SHP77 (cell line): Measurements from ENCODE around the gene PCDHA7.
"Not testable (repeated sequence)": the region's sequence is repeated elsewhere in the genome, so short reads cannot be mapped to it uniquely, and the experiment has no call there.

Experiments used
- DNase-seq, 2 experiments: peaks; one replicate each; lab custom pipeline; 2025; lab: John Stamatoyannopoulos, UW

The PCDHA7 gene, protein sequence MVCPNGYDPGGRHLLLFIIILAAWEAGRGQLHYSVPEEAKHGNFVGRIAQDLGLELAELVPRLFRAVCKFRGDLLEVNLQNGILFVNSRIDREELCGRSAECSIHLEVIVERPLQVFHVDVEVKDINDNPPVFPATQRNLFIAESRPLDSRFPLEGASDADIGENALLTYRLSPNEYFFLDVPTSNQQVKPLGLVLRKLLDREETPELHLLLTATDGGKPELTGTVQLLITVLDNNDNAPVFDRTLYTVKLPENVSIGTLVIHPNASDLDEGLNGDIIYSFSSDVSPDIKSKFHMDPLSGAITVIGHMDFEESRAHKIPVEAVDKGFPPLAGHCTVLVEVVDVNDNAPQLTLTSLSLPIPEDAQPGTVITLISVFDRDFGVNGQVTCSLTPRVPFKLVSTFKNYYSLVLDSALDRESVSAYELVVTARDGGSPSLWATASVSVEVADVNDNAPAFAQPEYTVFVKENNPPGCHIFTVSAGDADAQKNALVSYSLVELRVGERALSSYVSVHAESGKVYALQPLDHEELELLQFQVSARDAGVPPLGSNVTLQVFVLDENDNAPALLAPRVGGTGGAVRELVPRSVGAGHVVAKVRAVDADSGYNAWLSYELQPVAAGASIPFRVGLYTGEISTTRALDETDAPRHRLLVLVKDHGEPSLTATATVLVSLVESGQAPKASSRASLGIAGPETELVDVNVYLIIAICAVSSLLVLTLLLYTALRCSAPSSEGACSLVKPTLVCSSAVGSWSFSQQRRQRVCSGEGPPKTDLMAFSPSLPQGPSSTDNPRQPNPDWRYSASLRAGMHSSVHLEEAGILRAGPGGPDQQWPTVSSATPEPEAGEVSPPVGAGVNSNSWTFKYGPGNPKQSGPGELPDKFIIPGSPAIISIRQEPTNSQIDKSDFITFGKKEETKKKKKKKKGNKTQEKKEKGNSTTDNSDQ

DNA sequence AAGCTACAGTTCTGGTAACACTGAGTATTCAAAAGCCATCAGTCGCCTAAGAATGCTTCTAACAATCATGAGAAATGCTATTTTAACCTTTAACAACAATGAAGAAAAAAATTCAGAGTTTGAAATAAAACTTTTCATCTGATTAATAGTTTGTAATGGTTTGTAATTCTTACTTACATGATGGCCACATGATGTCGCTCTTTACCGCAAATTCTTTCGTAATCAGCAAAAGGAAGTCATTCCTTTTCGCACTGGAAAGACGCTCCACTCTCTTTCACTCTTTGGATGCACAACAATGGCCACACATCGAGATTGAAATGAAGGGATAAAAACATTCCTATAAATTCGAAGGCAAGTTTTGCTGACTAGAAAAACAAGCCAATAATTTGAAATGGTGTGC, at the start of gene PCDHA7:
Gene PCDHA7 (plus strand): TSS at position 277 of the 400 bp plus-strand sequence. CDS start 115 bp downstream, at position 392.
- no peak for DNase-seq

DNA sequence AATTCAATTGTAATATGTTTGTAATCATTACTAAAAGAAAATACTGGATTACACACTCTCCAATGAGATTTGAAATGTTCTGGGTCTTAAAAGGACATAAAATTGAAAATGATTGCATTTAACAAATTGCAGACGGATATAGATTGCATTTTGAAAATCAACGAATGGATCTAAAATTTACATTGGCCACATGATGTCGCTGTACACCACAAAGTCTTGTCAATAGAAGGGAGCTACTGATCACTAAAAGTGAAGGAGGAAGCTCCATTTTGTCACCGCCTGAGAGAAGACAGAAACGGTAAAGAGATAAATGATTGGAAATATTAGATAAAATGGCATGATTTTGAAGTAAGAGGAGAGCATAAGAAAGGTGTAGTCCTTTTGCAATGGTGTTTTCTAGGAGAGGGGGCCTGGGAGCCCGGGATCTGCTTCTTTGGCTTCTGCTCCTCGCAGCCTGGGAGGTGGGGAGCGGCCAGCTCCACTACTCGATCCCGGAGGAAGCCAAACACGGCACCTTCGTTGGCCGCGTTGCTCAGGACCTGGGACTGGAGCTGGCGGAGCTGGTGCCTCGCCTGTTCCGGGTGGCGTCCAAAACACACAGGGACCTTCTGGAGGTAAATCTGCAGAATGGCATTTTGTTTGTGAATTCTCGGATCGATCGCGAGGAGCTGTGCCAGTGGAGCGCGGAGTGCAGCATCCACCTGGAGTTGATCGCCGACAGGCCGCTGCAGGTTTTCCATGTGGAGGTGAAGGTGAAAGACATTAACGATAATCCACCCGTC, 48.0 kb upstream of the PCDHA7 start, which contains the start of gene PCDHA1:
Gene PCDHA1 (plus strand): TSS at position 236 of the 782 bp plus-strand sequence.
- DNase-seq, result peak; percentile 31 to 32

DNA sequence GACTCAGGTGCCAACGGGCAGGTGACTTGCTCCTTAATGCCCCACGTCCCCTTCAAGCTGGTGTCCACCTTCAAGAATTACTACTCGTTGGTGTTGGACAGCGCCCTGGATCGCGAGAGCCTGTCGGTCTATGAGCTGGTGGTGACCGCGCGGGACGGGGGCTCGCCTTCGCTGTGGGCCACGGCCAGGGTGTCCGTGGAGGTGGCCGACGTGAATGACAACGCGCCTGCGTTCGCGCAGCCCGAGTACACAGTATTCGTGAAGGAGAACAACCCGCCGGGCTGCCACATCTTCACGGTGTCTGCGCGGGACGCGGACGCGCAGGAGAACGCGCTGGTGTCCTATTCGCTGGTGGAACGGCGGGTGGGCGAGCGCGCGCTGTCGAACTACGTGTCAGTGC, 46.6 kb upstream of the PCDHA7 start:
- not testable (repeated sequence) for DNase-seq

DNA sequence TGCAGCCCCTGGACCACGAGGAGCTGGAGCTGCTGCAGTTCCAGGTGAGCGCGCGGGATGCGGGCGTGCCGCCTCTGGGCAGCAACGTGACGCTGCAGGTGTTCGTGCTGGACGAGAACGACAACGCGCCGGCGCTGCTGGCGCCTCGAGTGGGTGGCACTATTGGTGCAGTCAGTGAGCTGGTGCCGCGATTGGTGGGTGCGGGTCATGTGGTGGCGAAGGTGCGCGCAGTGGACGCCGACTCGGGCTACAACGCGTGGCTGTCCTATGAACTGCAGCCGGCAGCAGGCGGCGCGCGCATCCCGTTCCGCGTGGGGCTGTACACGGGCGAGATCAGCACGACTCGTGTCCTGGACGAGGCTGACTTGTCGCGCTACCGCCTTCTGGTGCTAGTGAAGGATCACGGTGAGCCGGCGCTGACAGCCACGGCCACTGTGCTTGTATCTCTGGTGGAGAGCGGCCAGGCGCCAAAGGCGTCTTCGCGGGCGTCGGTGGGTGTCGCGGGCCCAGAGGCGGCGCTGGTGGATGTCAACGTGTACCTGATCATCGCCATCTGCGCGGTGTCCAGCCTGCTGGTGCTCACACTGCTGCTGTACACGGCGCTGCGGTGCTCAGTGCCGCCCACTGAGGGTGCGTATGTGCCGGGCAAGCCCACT, 46.1 kb upstream of the PCDHA7 start:
- not testable (repeated sequence) for DNase-seq

DNA sequence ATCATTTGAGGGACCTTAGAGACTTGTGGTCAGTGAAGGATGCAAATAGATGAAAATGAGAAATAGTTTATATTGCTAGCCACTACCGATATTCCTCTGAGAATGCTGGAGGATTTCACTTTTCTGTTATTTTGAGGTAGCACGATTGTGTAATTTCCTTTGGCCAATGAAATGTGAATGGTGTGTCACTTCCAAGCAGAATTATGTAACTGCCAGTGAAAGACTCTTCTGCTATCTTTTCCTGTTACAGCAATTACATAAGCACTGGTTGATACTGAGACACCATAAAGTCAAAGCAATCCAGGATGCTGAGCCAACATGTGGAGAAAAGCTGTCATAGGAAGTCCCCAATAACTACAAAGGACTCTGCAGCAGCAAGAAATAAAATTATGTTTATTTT, 43.0 kb upstream of the PCDHA7 start:
- no peak for DNase-seq

DNA sequence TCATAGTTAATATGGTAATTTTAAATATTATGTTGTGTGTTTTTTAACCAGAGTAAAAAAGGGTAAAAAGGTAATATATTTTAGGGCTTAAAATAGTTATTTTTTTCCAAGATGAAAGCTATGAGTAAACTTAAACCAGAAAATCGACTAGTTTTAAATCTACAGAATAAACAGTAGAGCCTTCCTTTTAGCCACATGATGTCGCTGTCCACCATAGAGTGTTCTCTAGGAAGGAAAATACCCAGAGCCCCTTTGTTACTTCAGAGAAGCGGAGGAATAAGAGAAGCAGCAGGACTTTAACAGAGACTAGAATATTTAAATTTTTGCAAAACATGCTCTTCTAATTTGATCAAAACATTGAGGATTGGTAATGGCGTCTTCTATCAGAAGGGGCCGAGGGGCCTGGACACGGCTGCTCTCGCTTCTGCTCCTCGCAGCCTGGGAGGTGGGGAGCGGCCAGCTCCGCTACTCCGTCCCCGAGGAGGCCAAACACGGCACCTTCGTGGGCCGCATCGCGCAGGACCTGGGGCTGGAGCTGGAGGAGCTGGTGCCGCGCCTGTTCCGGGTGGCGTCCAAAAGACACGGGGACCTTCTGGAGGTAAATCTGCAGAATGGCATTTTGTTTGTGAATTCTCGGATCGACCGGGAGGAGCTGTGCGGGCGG, 39.3 kb upstream of the PCDHA7 start, which contains the start of gene PCDHA2:
Gene PCDHA2 (plus strand): TSS at position 258 of the 664 bp plus-strand sequence.
- no peak for DNase-seq

DNA sequence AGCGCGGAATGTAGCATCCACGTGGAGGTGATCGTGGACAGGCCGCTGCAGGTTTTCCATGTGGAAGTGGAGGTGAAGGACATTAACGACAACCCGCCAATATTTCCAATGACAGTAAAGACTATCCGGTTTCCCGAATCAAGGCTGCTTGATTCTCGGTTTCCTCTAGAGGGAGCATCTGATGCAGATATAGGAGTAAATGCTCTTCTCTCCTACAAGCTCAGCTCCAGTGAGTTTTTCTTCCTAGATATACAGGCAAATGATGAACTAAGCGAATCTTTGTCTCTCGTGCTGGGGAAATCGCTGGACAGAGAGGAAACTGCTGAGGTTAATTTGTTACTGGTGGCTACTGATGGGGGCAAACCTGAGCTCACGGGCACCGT, 38.8 kb upstream of the PCDHA7 start:
- no peak for DNase-seq

DNA sequence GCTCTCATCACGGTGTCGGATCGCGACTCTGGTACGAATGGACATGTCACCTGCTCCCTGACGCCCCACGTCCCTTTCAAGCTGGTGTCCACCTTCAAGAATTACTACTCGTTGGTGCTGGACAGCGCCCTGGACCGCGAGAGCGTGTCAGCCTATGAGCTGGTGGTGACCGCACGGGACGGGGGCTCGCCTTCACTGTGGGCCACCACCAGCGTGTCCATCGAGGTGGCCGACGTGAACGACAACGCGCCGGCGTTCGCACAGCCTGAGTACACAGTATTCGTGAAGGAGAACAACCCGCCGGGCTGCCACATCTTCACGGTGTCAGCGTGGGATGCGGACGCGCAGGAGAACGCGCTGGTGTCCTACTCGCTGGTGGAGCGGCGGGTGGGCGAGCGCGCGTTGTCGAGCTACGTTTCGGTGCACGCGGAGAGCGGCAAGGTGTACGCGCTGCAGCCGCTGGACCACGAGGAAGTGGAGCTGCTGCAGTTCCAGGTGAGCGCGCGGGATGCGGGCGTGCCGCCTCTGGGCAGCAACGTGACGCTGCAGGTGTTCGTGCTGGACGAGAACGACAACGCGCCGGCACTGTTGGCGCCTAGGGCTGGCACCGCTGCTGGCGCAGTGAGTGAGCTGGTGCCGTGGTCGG, 37.9 kb upstream of the PCDHA7 start:
- DNase-seq, result not testable (repeated sequence)

DNA sequence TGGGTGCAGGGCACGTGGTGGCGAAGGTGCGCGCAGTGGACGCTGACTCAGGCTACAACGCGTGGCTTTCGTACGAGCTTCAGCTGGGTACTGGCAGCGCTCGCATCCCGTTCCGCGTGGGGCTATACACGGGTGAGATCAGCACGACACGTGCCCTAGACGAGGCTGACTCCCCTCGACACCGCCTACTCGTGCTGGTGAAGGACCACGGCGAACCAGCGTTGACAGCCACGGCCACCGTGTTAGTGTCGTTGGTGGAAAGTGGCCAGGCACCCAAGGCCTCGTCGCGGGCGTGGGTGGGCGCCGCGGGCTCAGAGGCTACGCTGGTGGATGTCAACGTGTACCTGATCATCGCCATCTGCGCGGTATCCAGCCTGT, 37.4 kb upstream of the PCDHA7 start:
- no peak for DNase-seq

DNA sequence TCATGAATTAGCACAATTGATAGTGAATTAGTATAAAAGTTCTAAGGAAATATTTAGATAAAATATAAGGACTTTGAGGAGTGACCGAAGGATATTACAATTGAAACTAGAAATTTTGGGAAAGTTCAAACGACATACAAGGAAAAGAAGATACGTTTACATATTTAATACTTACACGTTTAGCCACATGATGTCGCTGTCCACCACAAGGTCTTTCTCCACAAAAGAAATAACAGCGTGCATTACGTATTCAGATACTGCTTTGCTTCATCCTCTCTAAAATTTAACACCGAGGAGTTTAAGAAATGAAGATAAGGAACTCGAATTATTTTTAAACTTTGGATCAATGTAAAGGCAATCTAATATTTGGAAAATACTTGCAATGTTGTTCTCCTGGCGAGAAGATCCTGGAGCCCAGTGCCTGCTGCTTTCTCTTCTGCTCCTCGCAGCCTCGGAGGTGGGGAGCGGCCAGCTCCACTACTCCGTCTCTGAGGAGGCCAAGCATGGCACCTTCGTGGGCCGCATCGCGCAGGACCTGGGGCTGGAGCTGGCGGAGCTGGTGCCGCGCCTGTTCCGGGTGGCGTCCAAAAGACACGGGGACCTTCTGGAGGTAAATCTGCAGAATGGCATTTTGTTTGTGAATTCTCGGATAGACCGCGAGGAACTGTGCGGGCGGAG, 33.1 kb upstream of the PCDHA7 start, which contains the start of gene PCDHA3:
Gene PCDHA3 (plus strand): TSS at position 242 of the 678 bp plus-strand sequence.
- no peak for DNase-seq

DNA sequence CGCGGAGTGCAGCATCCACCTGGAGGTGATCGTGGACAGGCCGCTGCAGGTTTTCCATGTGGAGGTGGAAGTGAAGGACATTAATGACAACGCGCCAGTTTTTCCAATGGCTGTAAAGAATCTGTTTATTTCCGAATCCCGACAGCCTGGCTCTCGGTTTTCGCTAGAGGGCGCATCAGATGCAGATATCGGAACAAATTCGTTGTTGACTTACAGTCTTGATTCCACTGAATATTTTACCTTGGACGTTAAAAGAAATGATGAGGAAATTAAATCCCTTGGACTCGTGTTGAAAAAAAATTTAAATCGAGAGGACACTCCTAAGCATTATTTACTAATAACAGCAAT, 32.6 kb upstream of the PCDHA7 start:
- DNase-seq, result no peak

DNA sequence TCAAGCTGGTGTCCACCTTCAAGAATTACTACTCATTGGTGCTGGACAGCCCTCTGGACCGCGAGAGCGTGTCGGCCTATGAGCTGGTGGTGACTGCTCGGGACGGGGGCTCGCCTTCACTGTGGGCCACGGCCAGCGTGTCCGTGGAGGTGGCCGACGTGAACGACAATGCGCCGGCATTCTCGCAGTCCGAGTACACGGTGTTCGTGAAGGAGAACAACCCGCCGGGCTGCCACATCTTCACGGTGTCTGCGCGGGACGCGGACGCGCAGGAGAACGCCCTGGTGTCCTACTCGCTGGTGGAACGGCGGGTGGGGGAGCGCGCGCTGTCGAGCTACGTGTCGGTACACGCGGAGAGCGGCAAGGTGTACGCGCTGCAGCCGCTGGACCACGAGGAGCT, 31.7 kb upstream of the PCDHA7 start:
- not testable (repeated sequence) for DNase-seq

DNA sequence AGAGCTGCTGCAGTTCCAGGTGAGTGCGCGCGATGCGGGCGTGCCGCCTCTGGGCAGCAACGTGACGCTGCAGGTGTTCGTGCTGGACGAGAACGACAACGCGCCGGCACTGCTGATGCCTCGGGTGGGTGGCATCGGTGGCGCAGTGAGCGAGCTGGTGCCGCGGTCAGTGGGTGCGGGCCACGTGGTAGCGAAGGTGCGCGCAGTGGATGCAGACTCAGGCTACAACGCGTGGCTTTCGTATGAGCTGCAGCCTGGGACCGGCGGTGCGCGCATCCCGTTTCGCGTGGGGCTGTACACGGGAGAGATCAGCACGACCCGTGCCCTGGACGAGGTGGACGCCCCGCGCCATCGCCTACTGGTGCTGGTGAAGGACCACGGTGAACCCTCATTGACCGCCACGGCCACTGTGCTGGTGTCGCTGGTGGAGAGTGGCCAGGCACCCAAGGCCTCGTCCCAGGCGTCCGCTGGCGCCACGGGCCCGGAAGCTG, 31.2 kb upstream of the PCDHA7 start:
- DNase-seq, result no peak

DNA sequence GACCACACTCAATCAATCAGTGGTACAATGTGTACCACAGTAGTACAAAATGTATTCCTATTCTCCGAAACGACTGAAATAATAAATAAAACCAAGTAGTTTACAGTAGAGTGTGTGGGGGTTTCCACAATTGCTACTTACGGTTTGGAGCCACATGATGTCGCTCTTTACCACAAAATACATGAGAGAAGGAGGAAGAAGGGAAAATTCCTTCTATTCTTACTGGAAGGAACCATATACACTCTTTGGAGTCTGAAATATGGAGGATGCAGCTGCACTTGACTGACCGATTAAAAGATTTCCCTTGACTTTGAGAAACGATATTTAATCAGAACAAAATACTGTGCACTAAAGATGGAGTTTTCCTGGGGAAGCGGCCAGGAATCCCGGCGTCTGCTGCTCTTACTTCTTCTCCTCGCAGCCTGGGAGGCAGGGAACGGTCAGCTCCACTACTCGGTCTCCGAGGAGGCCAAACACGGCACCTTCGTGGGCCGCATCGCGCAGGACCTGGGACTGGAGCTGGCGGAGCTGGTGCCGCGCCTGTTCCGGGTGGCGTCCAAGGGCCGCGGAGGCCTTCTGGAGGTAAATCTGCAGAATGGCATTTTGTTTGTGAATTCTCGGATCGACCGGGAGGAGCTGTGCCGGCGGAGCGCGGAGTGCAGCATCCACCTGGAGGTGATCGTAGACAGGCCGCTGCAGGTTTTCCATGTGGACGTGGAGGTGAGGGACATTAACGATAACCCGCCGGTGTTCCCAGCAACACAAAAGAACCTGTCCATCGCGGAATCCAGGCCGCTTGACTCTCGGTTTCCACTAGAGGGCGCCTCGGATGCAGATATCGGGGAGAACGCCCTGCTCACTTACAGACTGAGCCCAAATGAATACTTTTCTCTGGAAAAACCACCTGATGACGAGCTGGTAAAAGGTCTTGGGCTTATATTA, 27.0 kb upstream of the PCDHA7 start, which contains the start of gene PCDHA4:
Gene PCDHA4 (plus strand): TSS at position 235 of the 942 bp plus-strand sequence.
- DNase-seq, result peak; percentile 75 to 82

DNA sequence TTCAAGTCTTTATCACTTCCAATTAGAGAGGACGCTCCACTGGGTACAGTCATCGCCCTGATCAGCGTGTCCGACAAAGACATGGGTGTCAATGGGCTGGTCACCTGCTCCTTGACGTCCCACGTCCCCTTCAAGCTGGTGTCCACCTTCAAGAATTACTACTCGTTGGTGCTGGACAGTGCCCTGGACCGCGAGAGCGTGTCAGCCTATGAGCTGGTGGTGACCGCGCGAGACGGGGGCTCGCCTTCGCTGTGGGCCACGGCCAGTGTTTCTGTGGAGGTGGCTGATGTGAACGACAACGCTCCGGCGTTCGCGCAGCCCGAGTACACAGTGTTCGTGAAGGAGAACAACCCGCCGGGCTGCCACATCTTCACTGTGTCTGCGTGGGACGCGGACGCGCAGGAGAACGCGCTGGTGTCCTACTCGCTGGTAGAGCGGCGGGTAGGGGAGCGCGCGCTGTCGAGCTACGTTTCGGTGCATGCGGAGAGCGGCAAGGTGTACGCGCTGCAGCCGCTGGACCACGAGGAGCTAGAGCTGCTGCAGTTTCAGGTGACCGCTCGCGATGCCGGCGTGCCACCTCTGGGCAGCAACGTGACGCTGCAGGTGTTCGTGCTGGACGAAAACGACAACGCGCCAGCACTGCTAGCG, 25.7 kb upstream of the PCDHA7 start:
- not testable (repeated sequence) for DNase-seq

DNA sequence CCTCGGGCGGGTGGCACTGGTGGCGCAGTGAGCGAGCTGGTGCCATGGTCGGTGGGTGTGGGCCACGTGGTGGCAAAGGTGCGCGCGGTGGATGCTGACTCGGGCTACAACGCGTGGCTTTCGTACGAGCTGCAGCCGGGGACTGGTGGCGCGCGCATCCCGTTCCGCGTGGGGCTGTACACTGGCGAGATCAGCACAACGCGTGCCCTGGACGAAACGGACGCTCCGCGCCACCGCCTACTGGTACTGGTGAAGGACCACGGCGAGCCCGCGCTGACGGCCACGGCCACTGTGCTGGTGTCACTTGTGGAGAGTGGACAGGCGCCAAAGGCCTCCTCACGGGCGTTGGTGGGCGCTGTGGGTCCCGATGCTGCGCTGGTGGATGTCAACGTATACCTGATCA, 25.2 kb upstream of the PCDHA7 start:
- DNase-seq, result no peak

DNA sequence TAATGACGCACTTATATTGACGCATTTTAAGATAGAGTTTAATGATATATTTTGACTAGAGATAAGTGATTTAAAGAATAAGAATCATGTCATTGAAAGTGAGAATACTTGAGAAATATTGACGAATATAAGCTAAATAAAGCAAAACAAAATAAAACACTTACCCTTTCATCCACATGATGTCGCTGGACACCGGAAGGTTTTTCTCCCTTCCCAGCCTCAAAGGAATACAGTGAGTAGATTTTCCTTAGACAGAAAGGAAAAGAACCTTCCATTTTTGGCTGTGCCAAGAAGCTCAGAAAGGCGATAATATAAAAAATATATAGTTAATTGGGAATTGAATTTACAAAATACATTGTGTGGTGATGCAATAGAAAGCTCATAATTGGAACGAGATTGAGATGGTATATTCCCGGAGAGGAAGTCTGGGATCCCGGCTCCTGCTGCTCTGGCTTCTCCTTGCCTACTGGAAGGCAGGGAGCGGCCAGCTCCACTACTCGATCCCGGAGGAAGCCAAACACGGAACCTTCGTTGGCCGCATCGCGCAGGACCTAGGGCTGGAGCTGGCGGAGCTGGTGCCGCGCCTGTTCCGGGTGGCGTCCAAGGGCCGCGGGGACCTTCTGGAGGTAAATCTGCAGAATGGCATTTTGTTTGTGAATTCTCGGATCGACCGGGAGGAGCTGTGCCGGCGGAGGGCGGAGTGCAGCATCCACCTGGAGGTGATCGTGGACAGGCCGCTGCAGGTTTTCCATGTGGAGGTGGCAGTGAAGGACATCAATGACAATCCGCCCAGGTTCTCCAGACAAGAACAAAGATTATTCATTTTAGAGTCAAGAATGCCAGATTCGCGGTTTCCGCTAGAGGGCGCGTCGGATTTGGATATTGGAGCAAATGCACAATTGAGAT, 12.4 kb upstream of the PCDHA7 start, which contains the start of gene PCDHA5:
Gene PCDHA5 (plus strand): TSS at position 239 of the 906 bp plus-strand sequence.
- no peak for DNase-seq
